ENCODE results near the gene ASB16. TPM values are rescaled to one million over a fixed set of nuclear protein-coding genes. Genes with fewer than 3 reads are reported as not detected.

ASB16 gene
- total RNA-seq, 1 donor from 2014 or later: not detected

GRCh38 chr17:44170135-44170498 lies 387 bp upstream of the ASB16 start:
- Mint-ChIP-seq H3K36me3 (ENCODE audit: low read depth, unreplicated experiment) (no peaks in the 10 kb centered on the region), H3K4me3 (ENCODE audit: unreplicated experiment) (no peak overlapping the region), H3K27ac (ENCODE audit: unreplicated experiment) (no peak overlapping the region), H3K4me1 (ENCODE audit: unreplicated experiment) (peaks cover 2% of the 10 kb centered on the region), H3K9me3 (ENCODE audit: unreplicated experiment) (no peaks in the 10 kb centered on the region), H3K27me3 (ENCODE audit: unreplicated experiment) (no peaks in the 10 kb centered on the region)
- TF ChIP-seq CTCF (IDR thresholded peaks at IDR 0.05; ENCODE audit: unreplicated experiment): no peak
- no peak for DNase-seq (ENCODE audit: low spot score)

GRCh38 chr17:44171931-44172455 lies 1.5 kb downstream of the ASB16 start:
- H3K4me3 Mint-ChIP-seq (ENCODE audit: unreplicated experiment): no peak overlapping the region
- H3K36me3 Mint-ChIP-seq (ENCODE audit: low read depth, unreplicated experiment): peaks cover 9% of the 10 kb centered on the region
- no peak for TF ChIP-seq CTCF (IDR thresholded peaks at IDR 0.05; ENCODE audit: unreplicated experiment)
- H3K27me3 Mint-ChIP-seq (ENCODE audit: unreplicated experiment): no peaks in the 10 kb centered on the region
- H3K27ac Mint-ChIP-seq (ENCODE audit: unreplicated experiment): no peak overlapping the region
- H3K4me1 Mint-ChIP-seq (ENCODE audit: unreplicated experiment): peaks cover 2% of the 10 kb centered on the region
- no peaks in the 10 kb centered on the region for H3K9me3 Mint-ChIP-seq (ENCODE audit: unreplicated experiment)
- no peak for DNase-seq (ENCODE audit: low spot score)

- H3K4me1 Mint-ChIP-seq (ENCODE audit: unreplicated experiment): no peaks in the 10 kb centered on the region
- no peak for TF ChIP-seq CTCF (IDR thresholded peaks at IDR 0.05; ENCODE audit: unreplicated experiment)
- no peak overlapping the region for H3K4me3 Mint-ChIP-seq (ENCODE audit: unreplicated experiment)
- H3K27ac Mint-ChIP-seq (ENCODE audit: unreplicated experiment): no peak overlapping the region
- no peak for DNase-seq (ENCODE audit: low spot score)
- H3K36me3 Mint-ChIP-seq (ENCODE audit: low read depth, unreplicated experiment): peaks cover 18% of the 10 kb centered on the region
- no peaks in the 10 kb centered on the region for H3K27me3 Mint-ChIP-seq (ENCODE audit: unreplicated experiment)
- no peaks in the 10 kb centered on the region for H3K9me3 Mint-ChIP-seq (ENCODE audit: unreplicated experiment)
These were observed 3.9 kb downstream of the ASB16 start for GRCh38 chr17:44174427-44174826.

- DNase-seq (ENCODE audit: low spot score): no peak
- Mint-ChIP-seq H3K27me3 (ENCODE audit: unreplicated experiment) (no peaks in the 10 kb centered on the region), H3K4me1 (ENCODE audit: unreplicated experiment) (no peaks in the 10 kb centered on the region), H3K4me3 (ENCODE audit: unreplicated experiment) (no peak overlapping the region), H3K9me3 (ENCODE audit: unreplicated experiment) (no peaks in the 10 kb centered on the region), H3K36me3 (ENCODE audit: low read depth, unreplicated experiment) (peaks cover 18% of the 10 kb centered on the region), H3K27ac (ENCODE audit: unreplicated experiment) (no peak overlapping the region)
- TF ChIP-seq CTCF (IDR thresholded peaks at IDR 0.05; ENCODE audit: unreplicated experiment): no peak
These were observed 5.8 kb downstream of the ASB16 start for GRCh38 chr17:44176257-44176656.

DNA sequence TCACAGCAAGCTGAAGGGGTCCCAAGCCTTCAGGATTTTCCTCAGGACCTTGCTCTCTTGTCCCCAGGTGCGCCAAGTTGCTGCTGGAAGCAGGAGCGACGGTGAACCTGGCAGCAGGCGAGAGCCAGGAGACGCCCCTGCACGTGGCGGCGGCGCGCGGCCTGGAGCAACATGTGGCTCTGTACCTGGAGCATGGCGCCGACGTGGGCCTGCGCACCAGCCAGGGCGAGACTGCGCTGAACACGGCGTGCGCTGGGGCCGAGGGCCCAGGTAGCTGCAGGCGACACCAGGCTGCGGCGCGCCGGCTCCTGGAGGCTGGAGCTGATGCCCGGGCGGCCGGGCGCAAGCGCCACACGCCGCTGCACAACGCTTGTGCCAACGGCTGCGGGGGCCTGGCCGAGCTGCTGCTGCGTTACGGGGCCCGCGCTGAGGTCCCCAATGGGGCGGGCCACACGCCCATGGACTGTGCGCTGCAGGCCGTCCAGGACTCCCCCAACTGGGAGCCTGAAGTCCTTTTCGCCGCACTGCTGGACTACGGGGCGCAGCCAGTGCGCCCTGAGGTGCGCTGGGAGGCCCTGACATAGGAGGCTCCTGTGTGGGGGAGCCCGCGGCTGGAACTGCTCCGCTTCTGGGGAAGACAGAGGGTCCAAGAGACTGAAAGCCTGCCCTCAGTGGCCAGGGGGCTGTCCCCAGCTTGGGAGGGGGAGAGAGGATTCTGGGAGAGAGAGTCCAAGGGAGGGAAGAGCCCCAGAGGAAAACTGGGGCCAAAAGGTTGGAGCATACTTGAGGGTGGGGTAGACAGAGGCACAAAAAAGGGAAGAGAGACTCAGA lies 6.4 kb downstream of the ASB16 start:
- Mint-ChIP-seq H3K9me3 (ENCODE audit: unreplicated experiment) (no peaks in the 10 kb centered on the region), H3K36me3 (ENCODE audit: low read depth, unreplicated experiment) (peaks cover 22% of the 10 kb centered on the region), H3K4me3 (ENCODE audit: unreplicated experiment) (no peak overlapping the region), H3K4me1 (ENCODE audit: unreplicated experiment) (no peaks in the 10 kb centered on the region), H3K27ac (ENCODE audit: unreplicated experiment) (no peak overlapping the region), H3K27me3 (ENCODE audit: unreplicated experiment) (peaks cover 2% of the 10 kb centered on the region)
- DNase-seq (ENCODE audit: low spot score): no peak
- no peak for TF ChIP-seq CTCF (IDR thresholded peaks at IDR 0.05; ENCODE audit: unreplicated experiment)
